Stomach (tissue), 4 donors: ENCODE results near the gene DOCK8.

ENCODE experiments used
- POLR2A ChIP-seq, 4 donors: fragments of 450-650 bp; IDR thresholded peaks; one replicate each; pipeline ENCODE4 v1.6.1; 2016; ENCODE audit warnings: antibody characterized with exemption in 4 of 4, control low read depth in 2 of 4, mild to moderate bottlenecking in 1 of 4, moderate library complexity in 1 of 4
- TF ChIP-seq, protein P1 (sequence below), 7 experiments: fragments of 450-650 bp in 4 of 7; fragments of 200-600 bp in 3 of 7; sonication (generic) in 3 of 7; IDR thresholded peaks; one replicate each; pipeline ENCODE4 v1.5.1; 2016 to 2019; ENCODE audit warnings: antibody characterized with exemption in 7 of 7, control low read depth in 2 of 7, mild to moderate bottlenecking in 1 of 7

- TF ChIP-seq, protein P1, sequence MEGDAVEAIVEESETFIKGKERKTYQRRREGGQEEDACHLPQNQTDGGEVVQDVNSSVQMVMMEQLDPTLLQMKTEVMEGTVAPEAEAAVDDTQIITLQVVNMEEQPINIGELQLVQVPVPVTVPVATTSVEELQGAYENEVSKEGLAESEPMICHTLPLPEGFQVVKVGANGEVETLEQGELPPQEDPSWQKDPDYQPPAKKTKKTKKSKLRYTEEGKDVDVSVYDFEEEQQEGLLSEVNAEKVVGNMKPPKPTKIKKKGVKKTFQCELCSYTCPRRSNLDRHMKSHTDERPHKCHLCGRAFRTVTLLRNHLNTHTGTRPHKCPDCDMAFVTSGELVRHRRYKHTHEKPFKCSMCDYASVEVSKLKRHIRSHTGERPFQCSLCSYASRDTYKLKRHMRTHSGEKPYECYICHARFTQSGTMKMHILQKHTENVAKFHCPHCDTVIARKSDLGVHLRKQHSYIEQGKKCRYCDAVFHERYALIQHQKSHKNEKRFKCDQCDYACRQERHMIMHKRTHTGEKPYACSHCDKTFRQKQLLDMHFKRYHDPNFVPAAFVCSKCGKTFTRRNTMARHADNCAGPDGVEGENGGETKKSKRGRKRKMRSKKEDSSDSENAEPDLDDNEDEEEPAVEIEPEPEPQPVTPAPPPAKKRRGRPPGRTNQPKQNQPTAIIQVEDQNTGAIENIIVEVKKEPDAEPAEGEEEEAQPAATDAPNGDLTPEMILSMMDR (IDR thresholded peaks at IDR 0.05): no peak
- TF ChIP-seq POLR2A (IDR thresholded peaks at IDR 0.05): no peak
Observed at GRCh38 chr9:279674-280073, 65.0 kb downstream of the DOCK8 start.
